SK-N-SH (cell line): ENCODE results near the gene SLC2A9. TPM values are rescaled to one million over a fixed set of nuclear protein-coding genes. Genes with fewer than 3 reads are reported as not detected.

Experiments
- CTCF ChIA-PET: fragments of 300-600, 350-600 bp; formaldehyde crosslinking; extraction: SDS; loops from one replicate; lab custom pipeline; 2021; lab: Yijun Ruan, JAX
- POLR2A ChIA-PET: fragments of 350-600 bp; sonication (Branson Sonifier 250); formaldehyde crosslinking; extraction: SDS; loops from one replicate; lab custom pipeline; 2020; ENCODE audit warnings: antibody characterized with exemption, inconsistent platforms; lab: Yijun Ruan, JAX
- DNase-seq: peaks from one replicate; pipeline ENCODE4 v3.0.0; 2012
- H2AFZ ChIP-seq: fragments of 200-600 bp; sonication (generic); 2 replicates; pipeline ENCODE4 v1.8.1; 2016; ENCODE audit warnings: antibody characterized with exemption, mild to moderate bottlenecking, low read depth
- H3F3A ChIP-seq: fragments of 200-600 bp; sonication (generic); replicated peaks from 2 replicates; pipeline ENCODE3; 2016; ENCODE audit warnings: antibody characterized with exemption, mild to moderate bottlenecking; ENCODE audit not compliant: insufficient read depth
- H3K27ac ChIP-seq, 2 experiments: fragments of 200-500 bp in 1 of 2; fragments of 200-600 bp in 1 of 2; sonication (Bioruptor generic) in 1 of 2; sonication (generic), shearing (Covaris generic) in 1 of 2; 2 replicates each; pipeline versions ENCODE4 v1.5.1 to v1.6.1; 2014 to 2016; ENCODE audit warnings: low read depth in 2 of 2, inconsistent platforms in 1 of 2, low read length in 1 of 2, mild to moderate bottlenecking in 1 of 2, mixed read lengths in 1 of 2
- H3K27me3 ChIP-seq: fragments of 200-600 bp; sonication (generic), shearing (Covaris generic); 2 replicates; pipeline ENCODE4 v1.6.1; 2016; ENCODE audit warnings: mixed run types; ENCODE audit not compliant: insufficient read depth
- H3K36me3 ChIP-seq, 2 experiments: fragments of 200-500 bp in 1 of 2; fragments of 200-600 bp in 1 of 2; sonication (Bioruptor generic) in 1 of 2; sonication (generic) in 1 of 2; replicated peaks in 1 of 2; 2 replicates each; pipeline versions ENCODE3 to v1.5.1; 2014 to 2016; ENCODE audit warnings: low read length in 1 of 2, mild to moderate bottlenecking in 1 of 2; ENCODE audit not compliant: insufficient read depth in 2 of 2, control insufficient read depth in 1 of 2
- H3K4me1 ChIP-seq, 2 experiments: fragments of 200-500 bp in 1 of 2; fragments of 200-600 bp in 1 of 2; sonication (Bioruptor generic) in 1 of 2; sonication (generic), shearing (Covaris generic) in 1 of 2; 2 replicates each; pipeline versions ENCODE4 v1.5.1 to v1.6.1; 2014 to 2016; ENCODE audit warnings: low read depth in 1 of 2, low read length in 1 of 2, mixed run types in 1 of 2; ENCODE audit not compliant: insufficient read depth in 2 of 2, control insufficient read depth in 1 of 2
- H3K4me2 ChIP-seq: fragments of 200-600 bp; sonication (generic), shearing (Covaris generic); 2 replicates; pipeline ENCODE4 v1.6.1; 2017; ENCODE audit warnings: mixed run types
- H3K4me3 ChIP-seq, 2 experiments: fragments of 200-500 bp in 1 of 2; fragments of 200-600 bp in 1 of 2; sonication (Bioruptor generic) in 1 of 2; sonication (generic), shearing (Covaris generic) in 1 of 2; 2 replicates each; pipeline versions ENCODE4 v1.5.1 to v1.8.1; 2014 to 2016; ENCODE audit warnings: low read depth in 2 of 2, inconsistent platforms in 1 of 2, low read length in 1 of 2, mild to moderate bottlenecking in 1 of 2, mixed read lengths in 1 of 2, moderate library complexity in 1 of 2
- H3K79me2 ChIP-seq: fragments of 200-600 bp; sonication (generic); 2 replicates; pipeline ENCODE4 v1.8.1; 2017; ENCODE audit warnings: mild to moderate bottlenecking; ENCODE audit not compliant: insufficient read depth
- H3K9ac ChIP-seq: fragments of 200-600 bp; sonication (generic); 2 replicates; pipeline ENCODE4 v1.6.1; 2017; ENCODE audit warnings: mixed run types
- H3K9me2 ChIP-seq: fragments of 200-600 bp; sonication (generic); 2 replicates; pipeline ENCODE4 v1.6.1; 2017; ENCODE audit warnings: mixed run types
- H3K9me3 ChIP-seq: fragments of 200-600 bp; sonication (generic); 2 replicates; pipeline ENCODE4 v1.6.1; 2017; ENCODE audit warnings: mixed run types, mild to moderate bottlenecking, moderate library complexity
- H4K20me1 ChIP-seq: fragments of 200-600 bp; sonication (generic); 2 replicates; pipeline ENCODE4 v1.6.1; 2017; ENCODE audit warnings: mild to moderate bottlenecking, mixed run types; ENCODE audit not compliant: insufficient read depth
- ELF1 ChIP-seq: IDR thresholded peaks from 2 replicates; pipeline ENCODE4 v1.4.0; 2012
- FOXJ3 ChIP-seq: sonication (generic); formaldehyde crosslinking; IDR thresholded peaks from 2 replicates; pipeline ENCODE4 v1.5.1; 2020; ENCODE audit warnings: mild to moderate bottlenecking, missing genetic modification reagents
- FOXM1 ChIP-seq: IDR thresholded peaks from 2 replicates; pipeline ENCODE4 v1.4.0; 2012; ENCODE audit warnings: low read depth, mild to moderate bottlenecking
- GABPA ChIP-seq: IDR thresholded peaks from 2 replicates; pipeline ENCODE4 v1.4.0; 2012; ENCODE audit warnings: low read depth, mild to moderate bottlenecking
- GATA2 ChIP-seq: sonication (generic); formaldehyde crosslinking; IDR thresholded peaks from 2 replicates; pipeline ENCODE4 v1.5.0; 2020; ENCODE audit warnings: mild to moderate bottlenecking, missing genetic modification reagents
- JUND ChIP-seq: IDR thresholded peaks from 2 replicates; pipeline ENCODE4 v1.4.0; 2012
- MEF2A ChIP-seq: IDR thresholded peaks from 2 replicates; pipeline ENCODE4 v1.4.0; 2012; ENCODE audit warnings: low read depth, borderline replicate concordance
- MXI1 ChIP-seq: IDR thresholded peaks from 2 replicates; pipeline ENCODE4 v1.6.1; 2012; ENCODE audit warnings: mild to moderate bottlenecking, low read depth, low read length, improper control_type of control experiment
- POLR2AphosphoS5 ChIP-seq: IDR thresholded peaks from 2 replicates; pipeline ENCODE4 v1.6.1; 2012; ENCODE audit warnings: low read depth, low read length
- RCOR1 ChIP-seq: fragments of 150-350 bp; IDR thresholded peaks from 2 replicates; pipeline ENCODE4 v1.6.1; 2017; ENCODE audit warnings: antibody characterized with exemption, low read length
- SIN3A ChIP-seq: IDR thresholded peaks from 2 replicates; pipeline ENCODE4 v1.6.1; 2012; ENCODE audit warnings: low read depth, mild to moderate bottlenecking, low read length, moderate library complexity, borderline replicate concordance
- TAF1 ChIP-seq: IDR thresholded peaks from 2 replicates; pipeline ENCODE4 v1.6.1; 2012; ENCODE audit warnings: low read depth, mild to moderate bottlenecking, low read length, moderate library complexity, borderline replicate concordance
- TEAD4 ChIP-seq: IDR thresholded peaks from 2 replicates; pipeline ENCODE4 v1.4.0; 2012; ENCODE audit warnings: mild to moderate bottlenecking, borderline replicate concordance; ENCODE audit not compliant: insufficient read depth
- YY1 ChIP-seq: IDR thresholded peaks from 2 replicates; pipeline ENCODE4 v1.4.0; 2012; ENCODE audit warnings: low read depth, mild to moderate bottlenecking
- WGBS: methylation state at CpG from one replicate; pipeline ENCODE4 v1.1.6; 2017; ENCODE audit warnings: low lambda C conversion rate; 5-methylcytosine and 5-hydroxymethylcytosine counted together
- polyA plus RNA-seq, 3 experiments: library from polyadenylated mRNA; depleted of rRNA; stranded (reverse); fragments of >200 nt; gene quantifications; 2 replicates each; pipeline ENCODE4 v1.2.3, GENCODE V29; 2012
- TF ChIP-seq, protein P1 (sequence below): IDR thresholded peaks from 2 replicates; pipeline ENCODE4 v1.4.0; 2012; ENCODE audit warnings: low read depth, borderline replicate concordance
- TF ChIP-seq, protein P2 (sequence below): IDR thresholded peaks from 2 replicates; pipeline ENCODE4; 2012
- TF ChIP-seq, protein P3 (sequence below): IDR thresholded peaks from 2 replicates; pipeline ENCODE4 v1.4.0; 2012; ENCODE audit warnings: low read depth
- TF ChIP-seq, protein P4 (sequence below): fragments of 150-350 bp; IDR thresholded peaks from 2 replicates; pipeline ENCODE4 v1.6.1; 2016; ENCODE audit warnings: mild to moderate bottlenecking, low read depth, low read length

Gene SLC2A9
- polyA plus RNA-seq, 1 of the 3 experiments (the other 2 are of a cell fraction), result not detected

DNA sequence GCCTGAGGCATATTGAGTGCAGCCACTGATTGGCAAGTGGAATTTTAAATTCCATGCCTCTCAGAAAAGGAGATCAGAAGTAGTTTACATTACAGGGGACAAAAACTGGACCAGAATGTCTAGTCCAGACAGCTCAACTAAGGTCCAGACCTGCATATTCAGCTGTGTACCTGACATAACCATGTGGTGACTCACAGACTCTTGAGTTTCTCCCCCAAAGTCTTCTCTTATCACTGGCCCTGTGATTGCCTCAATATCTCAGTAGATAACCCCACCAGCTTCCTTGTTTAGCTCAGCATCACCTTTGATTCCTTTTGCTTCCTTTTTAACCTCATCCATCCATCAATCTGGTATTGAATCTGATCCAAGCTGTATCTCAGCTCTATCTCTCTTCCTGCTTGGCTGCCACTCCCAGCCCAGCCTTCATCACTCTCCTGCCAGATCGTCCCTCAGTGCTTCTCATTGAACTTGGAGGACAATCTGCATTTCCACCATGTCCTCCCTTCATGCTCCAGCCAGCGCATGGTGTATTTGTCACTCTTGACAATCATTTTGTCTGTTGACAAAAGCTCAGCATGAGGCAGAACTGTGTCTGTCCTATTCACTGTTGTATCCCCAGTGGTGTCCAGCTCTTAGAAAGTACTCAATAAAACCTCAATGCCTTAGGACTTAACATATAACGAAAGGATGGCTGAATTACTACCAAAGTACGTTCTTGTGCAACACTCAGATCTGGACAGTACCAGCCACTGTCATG, 27.8 kb upstream of the SLC2A9 start:
- H3K9me3 ChIP-seq, result no peaks in the 10 kb centered on the region
- H3K4me2 ChIP-seq, result no peak overlapping the region
- H3K79me2 ChIP-seq, result no peaks in the 10 kb centered on the region
- H3K9me2 ChIP-seq, result no peaks in the 10 kb centered on the region
- DNase-seq, result no peak
- no peaks in the 10 kb centered on the region for H3K27me3 ChIP-seq
- no peak overlapping the region for H2AFZ ChIP-seq
- 24% methylated on average over 4 of the region's 4 CpGs for WGBS
- ChIA-PET POLR2A (interaction anchor here (1.0 kb wide), 1 partner anchor 16 kb away, joined by 3 read pairs; no protein-coding TSS in a partner anchor), CTCF (interaction anchor here (1.5 kb wide), 1 partner anchor 33 kb away, joined by 4 read pairs; no protein-coding TSS in a partner anchor)
- no peaks in the 10 kb centered on the region for H4K20me1 ChIP-seq
- no peaks in the 10 kb centered on the region for H3K36me3 ChIP-seq
- no peak overlapping the region for H3K9ac ChIP-seq
- no peaks in the 10 kb centered on the region for H3F3A ChIP-seq
- no peak overlapping the region for H3K27ac ChIP-seq
- no peak for TF ChIP-seq GABPA
- TF ChIP-seq SIN3A, result no peak
- peaks cover 0 to 3% of the 10 kb centered on the region in 2 experiments; a peak in 1 of 4 replicates for H3K4me1 ChIP-seq
- H3K4me3 ChIP-seq, result no peak overlapping the region

DNA sequence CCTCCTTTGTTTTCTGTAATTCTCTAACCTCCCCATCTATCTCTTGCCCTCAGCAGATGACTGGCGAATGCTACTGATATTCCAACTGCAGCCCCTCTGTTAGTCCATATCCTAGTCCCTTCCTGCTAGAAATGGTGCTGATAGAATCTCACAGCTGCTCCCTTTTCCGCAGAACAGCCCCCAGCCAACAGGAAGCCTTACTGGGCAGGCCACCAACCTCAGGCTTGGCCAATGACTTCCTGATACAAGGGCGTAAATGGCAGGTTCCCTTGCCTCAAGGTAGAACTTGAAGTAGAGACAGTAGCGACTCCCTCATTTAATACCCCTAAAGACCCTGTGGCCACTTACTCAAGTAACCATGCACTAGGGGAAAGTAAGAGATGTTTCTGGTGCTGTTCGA, 26.7 kb upstream of the SLC2A9 start:
- POLR2A ChIA-PET, result interaction anchor here (1.0 kb wide), 1 partner anchor 15 kb away, joined by 3 read pairs; no protein-coding TSS in a partner anchor
- CTCF ChIA-PET, result interaction anchor here (1.5 kb wide), 1 partner anchor 32 kb away, joined by 4 read pairs; no protein-coding TSS in a partner anchor
- no peak overlapping the region for H3K4me2 ChIP-seq

DNA sequence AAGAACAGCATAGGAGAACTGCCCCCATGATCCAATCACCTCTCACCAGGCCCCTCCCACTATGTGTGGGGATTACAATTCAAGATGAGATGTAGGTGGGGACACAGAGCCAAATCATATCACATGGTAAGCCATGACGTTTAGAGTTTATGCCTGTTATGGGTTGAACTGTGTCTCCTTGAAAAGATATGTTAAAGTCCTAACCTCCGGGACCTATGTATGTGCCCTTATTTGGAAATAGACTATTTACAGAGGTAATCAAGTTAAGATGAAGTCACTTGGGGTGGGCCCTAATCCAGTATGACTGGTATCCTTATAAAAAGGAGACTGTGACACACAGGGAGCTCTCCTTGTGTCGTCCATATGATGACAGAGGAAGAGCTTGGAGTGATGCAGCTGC, 25.2 kb upstream of the SLC2A9 start:
- H3K36me3 ChIP-seq, result no peaks in the 10 kb centered on the region
- no peak overlapping the region for H3K9ac ChIP-seq
- H3K9me2 ChIP-seq, result no peaks in the 10 kb centered on the region
- no peaks in the 10 kb centered on the region for H4K20me1 ChIP-seq
- WGBS, result 44% methylated on average over 3 of the region's 3 CpGs
- no peaks in the 10 kb centered on the region for H3K79me2 ChIP-seq
- no peaks in the 10 kb centered on the region for H3F3A ChIP-seq
- ChIA-PET POLR2A (no interaction called here), CTCF (no interaction called here)
- DNase-seq, result no peak
- no peaks in the 10 kb centered on the region for H3K27me3 ChIP-seq
- no peak overlapping the region for H3K4me3 ChIP-seq
- H3K27ac ChIP-seq, result no peak overlapping the region
- H3K9me3 ChIP-seq, result peaks cover 4% of the 10 kb centered on the region; the same call in 1 of the 2 replicates
- H3K4me1 ChIP-seq, result peaks cover 0 to 3% of the 10 kb centered on the region in 2 experiments; a peak in 1 of 4 replicates
- H2AFZ ChIP-seq, result no peak overlapping the region
- no peak overlapping the region for H3K4me2 ChIP-seq
- TF ChIP-seq MEF2A, result no peak
- TF ChIP-seq FOXM1, result no peak
- no peak for TF ChIP-seq TAF1
- TF ChIP-seq, protein P1, sequence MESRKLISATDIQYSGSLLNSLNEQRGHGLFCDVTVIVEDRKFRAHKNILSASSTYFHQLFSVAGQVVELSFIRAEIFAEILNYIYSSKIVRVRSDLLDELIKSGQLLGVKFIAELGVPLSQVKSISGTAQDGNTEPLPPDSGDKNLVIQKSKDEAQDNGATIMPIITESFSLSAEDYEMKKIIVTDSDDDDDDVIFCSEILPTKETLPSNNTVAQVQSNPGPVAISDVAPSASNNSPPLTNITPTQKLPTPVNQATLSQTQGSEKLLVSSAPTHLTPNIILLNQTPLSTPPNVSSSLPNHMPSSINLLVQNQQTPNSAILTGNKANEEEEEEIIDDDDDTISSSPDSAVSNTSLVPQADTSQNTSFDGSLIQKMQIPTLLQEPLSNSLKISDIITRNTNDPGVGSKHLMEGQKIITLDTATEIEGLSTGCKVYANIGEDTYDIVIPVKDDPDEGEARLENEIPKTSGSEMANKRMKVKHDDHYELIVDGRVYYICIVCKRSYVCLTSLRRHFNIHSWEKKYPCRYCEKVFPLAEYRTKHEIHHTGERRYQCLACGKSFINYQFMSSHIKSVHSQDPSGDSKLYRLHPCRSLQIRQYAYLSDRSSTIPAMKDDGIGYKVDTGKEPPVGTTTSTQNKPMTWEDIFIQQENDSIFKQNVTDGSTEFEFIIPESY, result no peak
- TF ChIP-seq, protein P2, sequence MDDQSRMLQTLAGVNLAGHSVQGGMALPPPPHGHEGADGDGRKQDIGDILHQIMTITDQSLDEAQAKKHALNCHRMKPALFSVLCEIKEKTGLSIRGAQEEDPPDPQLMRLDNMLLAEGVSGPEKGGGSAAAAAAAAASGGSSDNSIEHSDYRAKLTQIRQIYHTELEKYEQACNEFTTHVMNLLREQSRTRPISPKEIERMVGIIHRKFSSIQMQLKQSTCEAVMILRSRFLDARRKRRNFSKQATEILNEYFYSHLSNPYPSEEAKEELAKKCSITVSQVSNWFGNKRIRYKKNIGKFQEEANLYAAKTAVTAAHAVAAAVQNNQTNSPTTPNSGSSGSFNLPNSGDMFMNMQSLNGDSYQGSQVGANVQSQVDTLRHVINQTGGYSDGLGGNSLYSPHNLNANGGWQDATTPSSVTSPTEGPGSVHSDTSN, result no peak
- no peak for TF ChIP-seq RCOR1
- no peak for TF ChIP-seq JUND
- TF ChIP-seq ELF1, result no peak
- TF ChIP-seq TEAD4, result no peak
- TF ChIP-seq FOXJ3 (CRISPR knock-in tag), result no peak
- TF ChIP-seq, protein P3, sequence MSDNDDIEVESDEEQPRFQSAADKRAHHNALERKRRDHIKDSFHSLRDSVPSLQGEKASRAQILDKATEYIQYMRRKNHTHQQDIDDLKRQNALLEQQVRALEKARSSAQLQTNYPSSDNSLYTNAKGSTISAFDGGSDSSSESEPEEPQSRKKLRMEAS, result no peak
- TF ChIP-seq, protein P4, sequence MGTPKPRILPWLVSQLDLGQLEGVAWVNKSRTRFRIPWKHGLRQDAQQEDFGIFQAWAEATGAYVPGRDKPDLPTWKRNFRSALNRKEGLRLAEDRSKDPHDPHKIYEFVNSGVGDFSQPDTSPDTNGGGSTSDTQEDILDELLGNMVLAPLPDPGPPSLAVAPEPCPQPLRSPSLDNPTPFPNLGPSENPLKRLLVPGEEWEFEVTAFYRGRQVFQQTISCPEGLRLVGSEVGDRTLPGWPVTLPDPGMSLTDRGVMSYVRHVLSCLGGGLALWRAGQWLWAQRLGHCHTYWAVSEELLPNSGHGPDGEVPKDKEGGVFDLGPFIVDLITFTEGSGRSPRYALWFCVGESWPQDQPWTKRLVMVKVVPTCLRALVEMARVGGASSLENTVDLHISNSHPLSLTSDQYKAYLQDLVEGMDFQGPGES, result no peak
- no peak for TF ChIP-seq POLR2AphosphoS5
- no peak for TF ChIP-seq MXI1

More for the DNA sequence above, 26.7 kb upstream of the SLC2A9 start:
- Histone ChIP-seq H3K36me3 (no peaks in the 10 kb centered on the region), H3K79me2 (no peaks in the 10 kb centered on the region), H3F3A (no peaks in the 10 kb centered on the region), H3K9me2 (no peaks in the 10 kb centered on the region), H3K27ac (no peak overlapping the region), H3K4me1 (peaks cover 0 to 3% of the 10 kb centered on the region in 2 experiments; a peak in 1 of 4 replicates), H3K4me3 (no peak overlapping the region), H3K27me3 (no peaks in the 10 kb centered on the region), H3K9ac (no peak overlapping the region)
- 41% methylated on average over 5 of the region's 5 CpGs for WGBS
- DNase-seq, result no peak
- TF ChIP-seq GATA2 (CRISPR knock-in tag) (no peak), YY1 (no peak), JUND (no peak), RCOR1 (no peak), TAF1 (no peak)
- TF ChIP-seq, all 33 proteins: peak for 0
- Histone ChIP-seq H3K9me3 (no peaks in the 10 kb centered on the region), H2AFZ (no peak overlapping the region), H4K20me1 (no peaks in the 10 kb centered on the region)
